GM18526 (cell line): Measurements from ENCODE around the gene PRMT1.

Source experiments
- POLR2A ChIP-seq: IDR thresholded peaks from 3 replicates; pipeline ENCODE4 v1.6.1; 2011; ENCODE audit not compliant: insufficient read length; ENCODE audit errors: extremely low read depth

PRMT1 gene

GRCh38 chr19:49645592-49645991 lies 31.5 kb upstream of the PRMT1 start:
- TF ChIP-seq POLR2A = no peak

GRCh38 chr19:49645995-49646394 lies 31.1 kb upstream of the PRMT1 start:
- no peak for TF ChIP-seq POLR2A

- no peak for TF ChIP-seq POLR2A
These were observed 30.5 kb upstream of the PRMT1 start for GRCh38 chr19:49646586-49646985.

GRCh38 chr19:49651029-49651819 lies 25.8 kb upstream of the PRMT1 start:
- no peak for TF ChIP-seq POLR2A

GRCh38 chr19:49651820-49652550 lies 25.1 kb upstream of the PRMT1 start:
- TF ChIP-seq POLR2A = no peak

GRCh38 chr19:49652551-49653465 lies 24.3 kb upstream of the PRMT1 start:
- TF ChIP-seq POLR2A = no peak

GRCh38 chr19:49653466-49653806 lies 23.6 kb upstream of the PRMT1 start:
- no peak for TF ChIP-seq POLR2A

GRCh38 chr19:49654581-49654980 lies 22.5 kb upstream of the PRMT1 start:
- TF ChIP-seq POLR2A = no peak

GRCh38 chr19:49655570-49656455 lies 21.3 kb upstream of the PRMT1 start:
- no peak for TF ChIP-seq POLR2A

- no peak for TF ChIP-seq POLR2A
These were observed 20.5 kb upstream of the PRMT1 start for GRCh38 chr19:49656456-49657109.

GRCh38 chr19:49657493-49658138 lies 19.5 kb upstream of the PRMT1 start:
- no peak for TF ChIP-seq POLR2A

GRCh38 chr19:49658139-49658517 lies 18.9 kb upstream of the PRMT1 start:
- TF ChIP-seq POLR2A = no peak

GRCh38 chr19:49658566-49659442 lies 18.3 kb upstream of the PRMT1 start:
- no peak for TF ChIP-seq POLR2A
